NCI-H1105 (cell line): ENCODE data around the gene INTS3.
"Not testable (repeated sequence)": the region's sequence is repeated elsewhere in the genome, so short reads cannot be mapped to it uniquely, and the experiment has no call there.

ENCODE experiments used
- DNase-seq: peaks from one replicate; lab custom pipeline; 2025; lab: John Stamatoyannopoulos, UW

INTS3 gene

GRCh38 chr1:153711026-153711425, 16.8 kb upstream of the INTS3 start:
- no peak for DNase-seq

- not testable (repeated sequence) for DNase-seq
Measured at GRCh38 chr1:153716211-153716610, 11.6 kb upstream of the INTS3 start.

DNA sequence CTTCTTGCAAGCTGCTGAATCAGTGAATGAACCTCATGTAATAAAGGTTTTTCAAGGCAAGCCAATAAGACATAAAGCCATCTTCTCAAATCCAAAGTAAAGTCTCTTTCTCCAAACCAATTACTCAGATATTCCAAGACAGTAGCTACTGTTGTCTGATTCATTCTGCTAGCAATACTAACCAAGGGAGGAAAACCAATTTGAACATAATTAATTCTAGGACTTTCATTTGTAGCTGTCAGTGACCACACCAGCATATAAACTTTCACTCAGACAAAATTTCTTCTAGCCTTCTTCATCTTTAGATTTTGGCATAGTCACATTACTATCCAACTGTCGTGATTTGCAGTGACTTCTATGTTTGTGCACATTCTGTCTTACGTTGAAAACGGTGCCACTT, 10.5 kb upstream of the INTS3 start:
- no peak for DNase-seq

GRCh38 chr1:153723687-153724086, 4.2 kb upstream of the INTS3 start:
- no peak for DNase-seq

DNA sequence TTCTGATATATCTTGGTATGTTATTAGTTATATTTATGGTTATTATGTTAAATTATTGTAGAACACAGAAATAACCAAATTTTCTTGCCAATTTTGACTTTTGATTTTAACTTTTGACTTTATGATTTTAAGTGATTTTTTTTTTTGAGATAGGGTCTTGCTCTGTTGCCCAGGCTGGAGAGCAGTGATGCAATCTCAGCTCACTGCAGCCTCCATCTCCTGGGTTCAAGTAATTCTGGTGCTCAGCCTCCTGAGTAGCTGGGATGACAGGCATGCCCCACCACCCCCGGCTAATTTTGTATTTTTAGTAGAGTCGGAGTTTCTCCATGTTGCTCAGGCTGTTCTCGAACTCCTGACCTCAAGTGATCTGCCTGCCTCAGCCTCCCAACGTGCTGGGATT, 3.2 kb upstream of the INTS3 start:
- not testable (repeated sequence) for DNase-seq

DNA sequence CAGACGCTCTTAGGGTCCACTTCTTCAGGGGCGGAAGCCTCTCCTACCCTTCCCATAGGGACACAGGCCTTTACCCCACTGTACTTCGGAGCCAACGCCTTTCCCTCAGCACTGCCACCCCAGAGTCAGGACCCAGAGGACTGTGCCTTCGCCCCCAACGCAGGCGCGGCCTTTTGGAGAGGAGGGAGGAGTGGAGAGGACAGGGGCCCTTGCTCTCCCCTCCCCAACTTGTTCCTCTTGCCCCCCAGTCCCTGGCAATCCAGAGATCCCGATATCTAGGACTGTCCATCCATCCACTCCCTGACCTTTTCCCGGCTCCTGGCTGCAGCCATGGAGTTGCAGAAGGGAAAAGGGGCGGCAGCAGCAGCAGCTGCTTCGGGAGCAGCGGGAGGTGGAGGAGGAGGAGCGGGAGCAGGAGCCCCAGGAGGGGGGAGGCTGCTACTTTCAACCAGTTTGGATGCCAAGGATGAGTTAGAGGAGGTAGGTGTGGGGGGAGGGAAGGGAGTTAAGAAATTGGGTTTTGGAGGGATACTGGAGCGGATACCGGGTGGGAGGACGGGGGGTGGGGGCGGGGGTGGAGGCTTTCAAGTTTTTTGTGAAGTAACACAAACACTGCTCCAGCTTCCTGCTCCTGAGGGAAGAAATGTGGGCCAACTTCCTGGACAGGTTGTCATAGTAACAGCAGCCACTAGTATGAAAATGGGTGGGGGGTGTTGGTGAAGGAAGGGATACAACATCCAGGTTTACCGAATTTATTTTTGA, 636 bp downstream of the INTS3 start:
- DNase-seq, result no peak

- DNase-seq, result no peak
Measured at GRCh38 chr1:153730468-153730988, 2.7 kb downstream of the INTS3 start.

- no peak for DNase-seq
Measured at GRCh38 chr1:153733970-153734369, 6.1 kb downstream of the INTS3 start.

GRCh38 chr1:153734396-153735089, 6.7 kb downstream of the INTS3 start:
- DNase-seq, result no peak

- no peak for DNase-seq
Measured at GRCh38 chr1:153735090-153735420, 7.2 kb downstream of the INTS3 start.

- no peak for DNase-seq
Measured at GRCh38 chr1:153741986-153742385, 14.1 kb downstream of the INTS3 start.

GRCh38 chr1:153742411-153743142, 14.7 kb downstream of the INTS3 start:
- DNase-seq, result no peak

- DNase-seq, result no peak
Measured at GRCh38 chr1:153745417-153745816, 17.6 kb downstream of the INTS3 start.

GRCh38 chr1:153746174-153746573, 18.3 kb downstream of the INTS3 start:
- DNase-seq, result no peak

DNA sequence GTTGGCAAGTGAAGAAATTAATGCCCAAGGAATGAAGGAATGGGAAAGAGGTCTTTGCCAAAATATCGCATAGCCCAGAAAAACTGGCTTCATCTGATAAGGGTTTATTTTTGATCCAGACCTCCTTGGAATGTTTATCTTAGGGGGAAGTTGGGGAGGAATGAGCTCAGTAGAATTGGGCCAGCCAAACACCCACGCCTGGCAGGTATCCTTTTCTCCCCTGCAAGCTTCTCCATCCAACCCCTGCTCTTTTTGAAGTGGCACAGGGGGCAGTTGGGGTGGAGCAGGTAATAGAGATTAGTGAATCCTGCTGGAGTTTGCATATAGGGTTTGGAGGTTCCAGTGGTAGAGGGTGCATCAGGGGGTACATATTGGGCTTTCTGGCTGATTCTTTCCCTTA, 21.1 kb downstream of the INTS3 start:
- no peak for DNase-seq

GRCh38 chr1:153749408-153750005, 21.7 kb downstream of the INTS3 start:
- peak; percentile 54 for DNase-seq

DNA sequence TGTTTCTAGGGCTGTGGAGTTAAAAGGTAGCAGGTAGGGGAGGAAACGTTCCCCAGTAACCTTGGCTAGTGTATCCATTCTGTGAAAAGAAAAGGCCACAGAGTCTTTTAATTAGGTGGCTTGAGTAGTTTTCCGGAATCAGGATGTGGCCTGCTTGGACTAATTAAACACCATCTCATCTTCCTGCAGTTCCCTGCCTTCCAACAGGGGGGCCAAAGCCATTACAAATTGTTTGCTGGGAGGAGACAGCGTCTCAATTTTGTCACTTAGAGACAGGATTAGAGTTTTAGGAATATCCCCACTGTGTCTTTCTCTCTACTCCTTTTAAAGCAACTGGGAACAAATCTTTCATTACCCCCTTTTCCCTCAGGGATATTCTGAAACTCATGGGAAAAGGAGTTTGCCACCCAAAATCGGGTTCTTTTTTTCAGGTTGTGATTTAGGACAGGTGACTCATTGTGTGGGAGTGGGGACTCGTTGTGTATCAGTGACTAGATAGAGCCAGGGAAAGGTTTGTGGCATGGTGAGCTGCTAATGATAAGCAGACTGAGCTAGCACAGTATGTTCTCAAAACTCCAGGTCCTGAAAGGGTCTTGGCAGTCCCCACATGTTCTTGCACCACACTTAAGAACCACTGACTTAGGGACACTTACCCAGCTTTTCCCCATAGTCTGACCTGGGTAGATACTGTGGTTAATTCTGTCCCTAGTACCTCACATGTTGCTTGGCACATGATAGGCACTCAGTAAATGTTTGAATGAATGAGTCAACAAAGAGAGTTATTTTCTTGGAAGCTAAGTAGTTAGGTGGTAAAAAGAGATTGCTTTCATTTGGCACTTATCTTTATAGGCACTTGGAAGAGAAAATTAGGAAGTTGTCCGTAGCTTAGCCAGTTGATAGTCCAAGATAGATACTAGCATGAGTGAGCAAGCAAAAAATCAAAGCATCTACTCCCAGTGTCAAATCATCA, 22.5 kb downstream of the INTS3 start:
- DNase-seq, result no peak

- DNase-seq, result no peak
Measured at GRCh38 chr1:153752072-153752471, 24.2 kb downstream of the INTS3 start.

GRCh38 chr1:153752571-153753195, 24.8 kb downstream of the INTS3 start:
- no peak for DNase-seq

GRCh38 chr1:153754266-153754665, 26.4 kb downstream of the INTS3 start:
- no peak for DNase-seq

- DNase-seq, result no peak
Measured at GRCh38 chr1:153760440-153760839, 32.6 kb downstream of the INTS3 start.
